Gastroesophageal sphincter (tissue), 4 donors: Measurements from ENCODE around the gene ABAT. TPM values are rescaled to one million over a fixed set of nuclear protein-coding genes. Genes with fewer than 3 reads are reported as not detected.

Experiments
- ATAC-seq: fragments of 150-250 bp; one replicate; pipeline ENCODE4 v1.9.1; 2016; ENCODE audit warnings: mild to moderate bottlenecking, moderate library complexity
- H3K27ac ChIP-seq, 4 donors: fragments of 200-600 bp; sonication (generic) in 3 of 4; 1 replicate in 3 of 4; 2 replicates in 1 of 4; pipeline ENCODE4 v1.5.1; 2016 to 2019
- H3K27me3 ChIP-seq: fragments of 200-600 bp; sonication (generic); one replicate; pipeline ENCODE4 v1.5.1; 2019
- H3K36me3 ChIP-seq, 2 donors: fragments of 200-600 bp; sonication (generic); one replicate each; pipeline ENCODE4 v1.5.1; 2019; ENCODE audit warnings: control low read depth in 1 of 2
- H3K4me1 ChIP-seq, 3 donors: fragments of 200-600 bp; sonication (generic); 1 replicate in 2 of 3; 2 replicates in 1 of 3; pipeline ENCODE4 v1.5.1; 2016 to 2019; ENCODE audit warnings: control low read depth in 2 of 3
- H3K4me3 ChIP-seq, 2 donors: fragments of 200-600 bp; sonication (generic); one replicate each; pipeline ENCODE4 v1.5.1; 2019; ENCODE audit warnings: mild to moderate bottlenecking in 1 of 2, moderate library complexity in 1 of 2
- H3K9me3 ChIP-seq, 3 donors: fragments of 200-600 bp; sonication (generic); one replicate each; pipeline ENCODE4 v1.5.1; 2017 to 2019; ENCODE audit warnings: control low read depth in 2 of 3
- EP300 ChIP-seq: sonication (generic); formaldehyde crosslinking; IDR thresholded peaks from one replicate; pipeline ENCODE4 v1.6.1; 2017; ENCODE audit warnings: antibody characterized with exemption, mild to moderate bottlenecking
- POLR2A ChIP-seq, 2 donors: fragments of 450-650 bp; IDR thresholded peaks; one replicate each; pipeline ENCODE4 v1.6.1; 2017; ENCODE audit warnings: antibody characterized with exemption in 2 of 2, mild to moderate bottlenecking in 2 of 2, moderate library complexity in 1 of 2
- POLR2AphosphoS5 ChIP-seq: sonication (generic); formaldehyde crosslinking; IDR thresholded peaks from one replicate; pipeline ENCODE4 v1.6.1; 2017; ENCODE audit warnings: antibody characterized with exemption
- WGBS, 2 donors: methylation state at CpG; one replicate each; pipeline ENCODE4 v1.1.5; 2018; ENCODE audit warnings: low coverage in 1 of 2; 5-methylcytosine and 5-hydroxymethylcytosine counted together
- total RNA-seq, 4 donors: library from RNA; depleted of rRNA; stranded (reverse); fragments of >200 nt; gene quantifications; one replicate each; pipeline ENCODE4 v1.1.0, GENCODE V29; 2016
- TF ChIP-seq, protein P1 (sequence below), 4 experiments: fragments of 200-600 bp in 2 of 4; fragments of 450-650 bp in 2 of 4; sonication (generic) in 1 of 4; IDR thresholded peaks; one replicate each; pipeline ENCODE4 v1.5.1; 2017 to 2019; ENCODE audit warnings: antibody characterized with exemption in 4 of 4, mild to moderate bottlenecking in 2 of 4, moderate library complexity in 2 of 4

ABAT gene
- total RNA-seq, 4 donors from 2014 or later = 5.3 to 15.6 (median 10.3) TPM

DNA sequence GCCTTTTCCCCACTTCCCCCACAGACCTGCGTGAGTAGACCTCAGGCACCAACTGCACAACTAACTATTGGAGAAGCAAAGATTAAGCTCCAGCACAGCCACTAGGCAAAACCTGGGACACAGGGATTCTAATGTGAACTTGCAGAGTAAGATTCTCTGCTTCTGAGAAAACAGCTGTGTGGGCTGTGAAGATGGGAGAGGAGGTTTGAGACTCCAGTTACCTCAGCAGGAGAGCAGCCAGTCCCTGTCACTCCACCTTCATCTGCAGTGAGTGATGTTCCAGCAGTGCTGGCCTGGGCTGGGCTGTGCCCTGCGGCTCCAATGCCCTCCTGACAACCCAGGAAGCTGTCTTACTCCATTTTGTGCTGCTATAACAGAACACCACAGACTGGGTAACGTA lies 18.0 kb upstream of the ABAT start:
- no peak for ATAC-seq
- no peaks in the 10 kb centered on the region for H3K36me3 ChIP-seq
- no peak overlapping the region for H3K4me3 ChIP-seq
- 43 to 100% methylated on average over 1 to 2 of the region's 3 CpGs for WGBS, 2 donors
- no peak overlapping the region for H3K27ac ChIP-seq
- TF ChIP-seq EP300 (no peak), POLR2A (IDR thresholded peaks at IDR 0.05) (no peak), POLR2AphosphoS5 (no peak)
- TF ChIP-seq, protein P1, sequence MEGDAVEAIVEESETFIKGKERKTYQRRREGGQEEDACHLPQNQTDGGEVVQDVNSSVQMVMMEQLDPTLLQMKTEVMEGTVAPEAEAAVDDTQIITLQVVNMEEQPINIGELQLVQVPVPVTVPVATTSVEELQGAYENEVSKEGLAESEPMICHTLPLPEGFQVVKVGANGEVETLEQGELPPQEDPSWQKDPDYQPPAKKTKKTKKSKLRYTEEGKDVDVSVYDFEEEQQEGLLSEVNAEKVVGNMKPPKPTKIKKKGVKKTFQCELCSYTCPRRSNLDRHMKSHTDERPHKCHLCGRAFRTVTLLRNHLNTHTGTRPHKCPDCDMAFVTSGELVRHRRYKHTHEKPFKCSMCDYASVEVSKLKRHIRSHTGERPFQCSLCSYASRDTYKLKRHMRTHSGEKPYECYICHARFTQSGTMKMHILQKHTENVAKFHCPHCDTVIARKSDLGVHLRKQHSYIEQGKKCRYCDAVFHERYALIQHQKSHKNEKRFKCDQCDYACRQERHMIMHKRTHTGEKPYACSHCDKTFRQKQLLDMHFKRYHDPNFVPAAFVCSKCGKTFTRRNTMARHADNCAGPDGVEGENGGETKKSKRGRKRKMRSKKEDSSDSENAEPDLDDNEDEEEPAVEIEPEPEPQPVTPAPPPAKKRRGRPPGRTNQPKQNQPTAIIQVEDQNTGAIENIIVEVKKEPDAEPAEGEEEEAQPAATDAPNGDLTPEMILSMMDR (IDR thresholded peaks at IDR 0.05) = no peak
- H3K27me3 ChIP-seq = no peaks in the 10 kb centered on the region
- H3K9me3 ChIP-seq = no peaks in the 10 kb centered on the region
- no peaks in the 10 kb centered on the region for H3K4me1 ChIP-seq

DNA sequence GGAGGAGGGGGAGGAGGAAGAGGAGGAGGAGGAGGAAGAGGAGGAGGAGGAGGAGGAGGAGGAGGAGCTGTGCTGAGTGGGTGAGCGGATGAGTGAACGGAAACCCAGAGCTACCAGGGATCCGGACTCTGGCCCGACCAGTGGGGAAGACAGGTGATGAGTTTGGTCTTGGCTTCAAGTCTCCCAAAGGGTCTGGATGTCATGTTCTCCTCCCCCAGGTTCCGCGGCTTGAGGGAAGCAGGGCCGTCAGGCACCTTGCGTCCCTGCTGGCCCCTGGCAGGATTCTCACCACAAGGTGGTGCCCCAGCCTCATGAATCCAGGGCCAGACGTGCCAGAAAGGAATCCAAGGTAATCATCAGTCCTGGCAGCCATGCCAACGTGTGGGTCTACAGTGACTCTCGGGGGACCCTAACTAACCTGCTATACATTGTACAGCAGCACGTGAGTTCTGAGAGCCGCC lies 13.5 kb upstream of the ABAT start:
- peak; percentile 77 for ATAC-seq
- WGBS, 2 donors = 6 to 34% methylated on average over 6 to 8 of the region's 13 CpGs
- H3K9me3 ChIP-seq = no peaks in the 10 kb centered on the region

DNA sequence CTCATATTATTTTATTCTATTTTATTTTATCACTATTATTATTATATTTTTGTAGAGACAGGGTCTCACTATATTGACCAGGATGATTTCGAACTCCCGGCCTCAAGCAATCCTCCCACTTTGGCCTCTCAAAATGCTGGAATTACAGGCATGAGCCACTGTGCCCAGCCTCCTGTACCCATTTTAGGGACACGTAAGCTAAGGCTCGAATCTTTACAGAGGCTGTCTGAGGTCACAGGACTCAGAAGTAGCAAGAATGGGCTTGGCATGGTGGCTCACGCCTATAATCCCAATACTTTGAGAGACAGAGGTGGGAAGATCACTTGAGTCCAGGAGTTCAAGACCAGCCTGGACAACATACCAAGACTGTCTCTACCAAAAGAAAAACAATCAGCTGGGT lies 12.7 kb upstream of the ABAT start:
- 29% methylated on average over 2 of the region's 5 CpGs; no CpG with 5 or more reads in 1 of the 2 donors for WGBS, 2 donors
- Histone ChIP-seq H3K4me1 (no peaks in the 10 kb centered on the region), H3K4me3 (no peak overlapping the region), H3K36me3 (peaks cover 0 to 33% of the 10 kb centered on the region in 2 donors), H3K27ac (no peak overlapping the region), H3K9me3 (no peaks in the 10 kb centered on the region), H3K27me3 (no peaks in the 10 kb centered on the region)
- ATAC-seq = no peak
- TF ChIP-seq POLR2AphosphoS5 (no peak), POLR2A (IDR thresholded peaks at IDR 0.05) (no peak), EP300 (no peak)
- TF ChIP-seq, protein P1 (IDR thresholded peaks at IDR 0.05) = no peak

More for the DNA sequence above, 13.5 kb upstream of the ABAT start:
- H3K4me3 ChIP-seq = no peak overlapping the region
- no peaks in the 10 kb centered on the region for H3K4me1 ChIP-seq
- H3K27me3 ChIP-seq = no peaks in the 10 kb centered on the region
- TF ChIP-seq POLR2AphosphoS5 (peak; percentile 10), EP300 (no peak)
- TF ChIP-seq, protein P1 (IDR thresholded peaks at IDR 0.05) = peak in 3 of 4 experiments; percentile 65 to 78 (median 71)
- H3K36me3 ChIP-seq = peaks cover 0 to 26% of the 10 kb centered on the region in 2 donors
- H3K27ac ChIP-seq = no peak overlapping the region

DNA sequence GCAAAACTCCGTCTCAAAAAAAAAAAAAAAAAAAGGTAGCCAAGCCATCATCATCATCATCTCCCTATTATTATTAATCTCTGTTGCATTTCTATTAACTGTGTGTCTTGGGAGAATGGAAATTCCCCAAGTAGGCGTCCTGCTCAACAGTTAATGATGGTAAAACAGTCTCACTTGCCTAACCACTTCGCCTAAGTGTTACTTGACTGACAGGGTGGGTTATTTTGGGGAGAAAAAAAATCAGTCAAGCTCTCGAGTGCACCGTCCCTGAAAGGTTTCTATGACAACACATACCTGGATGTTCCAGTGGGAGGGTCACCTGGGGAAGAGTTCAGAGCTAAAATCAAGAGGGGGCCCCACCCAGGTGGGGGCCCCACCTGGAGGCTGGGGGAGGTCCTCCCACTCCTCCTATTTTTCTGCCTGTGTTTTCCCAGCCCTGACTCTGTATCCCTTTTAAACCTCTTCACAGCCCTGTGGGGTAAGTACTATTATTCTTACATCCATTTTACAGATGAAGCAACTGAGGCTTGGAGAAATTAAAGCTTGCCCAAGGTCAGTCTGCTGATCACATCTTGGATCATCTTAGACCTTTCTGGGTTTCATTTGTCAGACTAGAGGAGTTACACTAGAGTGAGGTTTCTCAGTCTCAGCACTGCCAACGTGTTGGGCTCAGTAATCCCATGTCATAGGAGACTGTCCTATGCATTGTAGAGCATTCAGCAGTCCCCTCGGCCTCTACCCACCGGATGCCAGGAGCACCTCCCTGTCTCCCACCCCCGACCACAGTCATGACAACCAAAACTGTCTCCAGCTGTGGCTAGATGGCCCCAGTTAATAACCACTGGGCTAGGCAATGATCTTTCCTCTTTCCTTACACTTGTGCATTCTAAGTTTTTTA lies 11.0 kb upstream of the ABAT start:
- ATAC-seq = no peak
- 72 to 74% methylated on average over 6 to 9 of the region's 9 CpGs for WGBS, 2 donors

DNA sequence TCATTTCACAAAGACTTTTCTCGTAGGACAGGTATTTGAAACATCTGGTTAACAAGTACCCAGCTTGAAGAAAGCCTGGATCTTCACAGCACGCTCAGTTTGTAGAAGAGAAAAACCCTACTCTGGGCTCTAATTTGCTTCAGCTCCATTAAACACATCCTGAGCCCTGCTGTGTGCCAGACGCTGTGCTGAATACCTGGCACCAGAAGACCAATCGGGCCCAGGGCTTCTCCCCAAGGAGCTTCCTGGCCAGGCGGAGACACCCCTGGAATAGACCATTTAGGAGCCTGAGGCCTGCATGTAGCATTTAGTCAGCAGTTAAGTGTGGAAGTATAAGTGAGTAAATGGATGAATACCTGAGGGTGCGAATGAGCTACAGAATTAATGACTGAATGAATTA lies 8.9 kb upstream of the ABAT start:
- no peak overlapping the region for H3K27ac ChIP-seq
- no peaks in the 10 kb centered on the region for H3K9me3 ChIP-seq
- no peak for ATAC-seq
- TF ChIP-seq POLR2A (IDR thresholded peaks at IDR 0.05) (no peak), POLR2AphosphoS5 (no peak), EP300 (no peak)
- TF ChIP-seq, protein P1 (IDR thresholded peaks at IDR 0.05) = no peak
- no peaks in the 10 kb centered on the region for H3K27me3 ChIP-seq
- no peaks in the 10 kb centered on the region for H3K4me1 ChIP-seq
- 76 to 82% methylated on average over 5 of the region's 6 CpGs for WGBS, 2 donors
- peaks cover 0 to 56% of the 10 kb centered on the region in 2 donors for H3K36me3 ChIP-seq
- H3K4me3 ChIP-seq = no peak overlapping the region

More for the DNA sequence above, 11.0 kb upstream of the ABAT start:
- H3K36me3 ChIP-seq = peaks cover 0 to 51% of the 10 kb centered on the region in 2 donors
- H3K4me1 ChIP-seq = no peaks in the 10 kb centered on the region
- no peak overlapping the region for H3K27ac ChIP-seq
- no peaks in the 10 kb centered on the region for H3K27me3 ChIP-seq
- H3K9me3 ChIP-seq = no peaks in the 10 kb centered on the region
- TF ChIP-seq EP300 = no peak
- H3K4me3 ChIP-seq = no peak overlapping the region
